Upper lobe of right lung (tissue), 1 donor: ENCODE measurements around the gene RAB11FIP5. TPM values are rescaled to one million over a fixed set of nuclear protein-coding genes. Genes with fewer than 3 reads are reported as not detected.
A peak's percentile ranks its signal among the peaks of the same experiment; 100 is the strongest.

Source experiments
- ATAC-seq: fragments of 200-7000 bp; cut with Tn5 transposase; one replicate; pipeline ENCODE4 v1.9.1; 2020; ENCODE audit warnings: mild to moderate bottlenecking, moderate library complexity
- DNase-seq: peaks from one replicate; pipeline ENCODE4 v3.0.0-alpha.2; 2020
- H3K27ac ChIP-seq: fragments of 200-600 bp; one replicate; pipeline ENCODE4 v1.8.0; 2022
- H3K27me3 ChIP-seq: fragments of 200-600 bp; one replicate; pipeline ENCODE4 v1.8.0; 2022; ENCODE audit warnings: mild to moderate bottlenecking
- H3K36me3 ChIP-seq: fragments of 200-600 bp; one replicate; pipeline ENCODE4 v1.8.0; 2022
- H3K4me1 ChIP-seq: fragments of 200-600 bp; one replicate; pipeline ENCODE4 v1.8.0; 2022
- H3K4me3 ChIP-seq: fragments of 200-600 bp; one replicate; pipeline ENCODE4 v1.8.0; 2022; ENCODE audit warnings: mild to moderate bottlenecking
- H3K9me3 ChIP-seq: fragments of 200-600 bp; one replicate; pipeline ENCODE4 v1.8.0; 2022
- CTCF ChIP-seq: fragments of 200-600 bp; IDR thresholded peaks from one replicate; pipeline ENCODE4 v1.8.0; 2022; ENCODE audit warnings: antibody characterized with exemption
- intact Hi-C: fragments of 100-400 bp; cut with DNase I; formaldehyde crosslinking; loops from one replicate; pipeline ENCODE4 v1.11.0; 2022
- total RNA-seq: library from RNA; stranded (reverse); fragmentation: NEBNext Ultra II Directional; extraction: Animal tissue kit (Norgen Biotek cat#: 25700); gene quantifications from one replicate; pipeline ENCODE4 v1.2.1, GENCODE V29; 2021
- donor health status: DM: no; HTN: yes; CAD: no; lungs with severe emphysema.

RAB11FIP5 gene
- total RNA-seq, 1 donor from 2014 or later, result 28.8 TPM

DNA sequence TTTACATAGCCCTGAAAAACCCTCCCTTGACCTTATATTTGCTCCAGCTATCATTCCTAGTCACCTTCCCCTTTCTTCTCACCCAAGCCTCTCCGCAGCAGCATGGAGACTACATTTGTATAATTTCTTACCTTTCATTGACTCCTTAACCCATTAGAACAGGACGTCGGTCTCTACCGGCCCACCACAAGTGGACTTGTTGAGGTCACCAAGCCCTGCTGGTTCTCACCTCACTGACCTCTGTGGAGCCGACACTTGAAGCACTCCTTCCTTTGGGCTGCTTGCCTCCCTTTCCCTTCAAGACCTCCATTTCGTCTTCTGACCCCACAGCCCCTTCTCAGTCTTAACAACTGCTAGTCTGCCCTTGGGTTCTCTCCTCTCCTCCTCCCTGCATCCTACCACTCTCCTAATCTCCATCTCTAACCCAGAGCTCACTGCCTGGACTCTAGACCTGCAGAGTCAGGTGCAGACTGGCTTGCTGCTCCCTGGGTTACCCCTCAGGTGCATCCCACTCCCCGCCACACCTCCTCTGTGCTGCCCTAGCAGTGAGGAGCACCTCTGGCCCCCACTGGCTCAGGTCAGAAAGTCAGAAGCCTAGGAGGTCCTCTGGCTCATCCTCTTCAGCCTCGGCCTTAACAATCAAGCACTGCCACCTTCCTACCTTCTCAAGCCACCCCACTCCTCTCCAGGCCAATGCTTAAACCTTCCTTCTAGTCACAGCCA, 35.9 kb downstream of the RAB11FIP5 start:
- peak; percentile 28 for DNase-seq
- Histone ChIP-seq H3K27me3 (no peaks in the 10 kb centered on the region), H3K9me3 (no peaks in the 10 kb centered on the region), H3K4me1 (peaks cover 10% of the 10 kb centered on the region), H3K4me3 (no peak overlapping the region), H3K27ac (no peak overlapping the region), H3K36me3 (no peaks in the 10 kb centered on the region)
- TF ChIP-seq CTCF, result no peak
- intact Hi-C loops, result no loop called here
- no peak for ATAC-seq

GRCh38 chr2:73075477-73076373, 37.0 kb downstream of the RAB11FIP5 start:
- no peak overlapping the region for H3K27ac ChIP-seq
- ATAC-seq (no peak), DNase-seq (peak; percentile 52)
- TF ChIP-seq CTCF, result no peak
- H3K27me3 ChIP-seq, result no peaks in the 10 kb centered on the region
- H3K36me3 ChIP-seq, result no peaks in the 10 kb centered on the region
- H3K9me3 ChIP-seq, result no peaks in the 10 kb centered on the region
- H3K4me1 ChIP-seq, result peaks cover 11% of the 10 kb centered on the region
- intact Hi-C loops, result no loop called here
- no peak overlapping the region for H3K4me3 ChIP-seq

- peaks cover 20% of the 10 kb centered on the region for H3K4me1 ChIP-seq
- no peaks in the 10 kb centered on the region for H3K9me3 ChIP-seq
- ATAC-seq (no peak), DNase-seq (no peak)
- H3K27me3 ChIP-seq, result no peaks in the 10 kb centered on the region
- H3K36me3 ChIP-seq, result no peaks in the 10 kb centered on the region
- intact Hi-C loops, result no loop called here
- TF ChIP-seq CTCF, result no peak
- H3K27ac ChIP-seq, result no peak overlapping the region
- H3K4me3 ChIP-seq, result no peak overlapping the region
These were observed 38.4 kb downstream of the RAB11FIP5 start for GRCh38 chr2:73074110-73075069.

- Histone ChIP-seq H3K27ac (peak overlapping the region; percentile 97), H3K4me1 (peaks cover 22% of the 10 kb centered on the region), H3K9me3 (no peaks in the 10 kb centered on the region), H3K27me3 (no peaks in the 10 kb centered on the region), H3K36me3 (no peaks in the 10 kb centered on the region), H3K4me3 (peak overlapping the region; percentile 98)
- DNase-seq (no peak), ATAC-seq (no peak)
- intact Hi-C loops, result no loop called here
- no peak for TF ChIP-seq CTCF
These were observed 40.3 kb downstream of the RAB11FIP5 start for GRCh38 chr2:73072416-73072815.

DNA sequence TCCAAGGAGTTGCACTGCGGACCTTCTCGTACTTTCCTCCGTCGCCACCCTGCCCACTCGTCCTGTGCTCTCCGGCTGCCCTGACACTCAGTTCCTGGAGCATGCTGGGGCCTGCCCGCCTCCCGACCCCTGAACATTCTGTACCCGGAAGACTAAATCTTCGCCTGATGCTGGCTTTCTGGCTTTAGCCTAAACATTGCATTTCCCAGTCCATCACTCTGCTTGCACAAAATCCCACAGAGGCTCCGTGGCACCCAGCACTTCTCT, 40.7 kb downstream of the RAB11FIP5 start:
- Histone ChIP-seq H3K36me3 (no peaks in the 10 kb centered on the region), H3K4me1 (peaks cover 22% of the 10 kb centered on the region), H3K27me3 (no peaks in the 10 kb centered on the region), H3K27ac (peak overlapping the region; percentile 97), H3K9me3 (no peaks in the 10 kb centered on the region), H3K4me3 (peak overlapping the region; percentile 98)
- intact Hi-C loops, result no loop called here
- peak; percentile 4 for ATAC-seq
- DNase-seq, result no peak
- TF ChIP-seq CTCF, result no peak
